Gastroesophageal sphincter (tissue), 3 donors: ENCODE measurements around the gene RBP5.

Source experiments
- EP300 ChIP-seq: sonication (generic); formaldehyde crosslinking; IDR thresholded peaks from one replicate; pipeline ENCODE4 v1.6.1; 2017; ENCODE audit warnings: antibody characterized with exemption, mild to moderate bottlenecking
- POLR2A ChIP-seq, 2 donors: fragments of 450-650 bp; IDR thresholded peaks; one replicate each; pipeline ENCODE4 v1.6.1; 2017; ENCODE audit warnings: antibody characterized with exemption in 2 of 2, mild to moderate bottlenecking in 2 of 2, moderate library complexity in 1 of 2
- TF ChIP-seq, protein P1 (sequence below), 4 experiments: fragments of 200-600 bp in 2 of 4; fragments of 450-650 bp in 2 of 4; sonication (generic) in 1 of 4; IDR thresholded peaks; one replicate each; pipeline ENCODE4 v1.5.1; 2017 to 2019; ENCODE audit warnings: antibody characterized with exemption in 4 of 4, mild to moderate bottlenecking in 2 of 4, moderate library complexity in 2 of 4

DNA sequence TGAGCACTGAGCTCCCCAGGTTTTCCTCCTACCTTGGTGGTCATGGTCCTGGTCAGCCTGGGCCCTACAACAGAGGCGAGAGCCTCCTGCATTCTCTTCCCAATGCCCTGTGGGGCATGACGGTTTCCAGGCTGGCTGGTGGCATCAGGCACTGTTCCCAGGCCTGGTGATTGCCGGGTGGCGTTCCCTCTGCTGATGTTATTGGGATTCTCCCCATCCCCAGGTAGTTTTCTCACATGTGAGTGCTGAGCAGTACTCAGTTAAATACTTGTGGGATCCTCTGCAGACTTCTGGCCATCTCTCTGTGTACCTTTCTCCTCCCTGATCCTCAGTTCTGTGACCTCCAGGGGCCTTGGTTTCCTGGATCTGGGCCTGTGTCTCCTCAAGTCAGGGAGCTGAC is 52.2 kb downstream of the RBP5 start:
- TF ChIP-seq, protein P1, sequence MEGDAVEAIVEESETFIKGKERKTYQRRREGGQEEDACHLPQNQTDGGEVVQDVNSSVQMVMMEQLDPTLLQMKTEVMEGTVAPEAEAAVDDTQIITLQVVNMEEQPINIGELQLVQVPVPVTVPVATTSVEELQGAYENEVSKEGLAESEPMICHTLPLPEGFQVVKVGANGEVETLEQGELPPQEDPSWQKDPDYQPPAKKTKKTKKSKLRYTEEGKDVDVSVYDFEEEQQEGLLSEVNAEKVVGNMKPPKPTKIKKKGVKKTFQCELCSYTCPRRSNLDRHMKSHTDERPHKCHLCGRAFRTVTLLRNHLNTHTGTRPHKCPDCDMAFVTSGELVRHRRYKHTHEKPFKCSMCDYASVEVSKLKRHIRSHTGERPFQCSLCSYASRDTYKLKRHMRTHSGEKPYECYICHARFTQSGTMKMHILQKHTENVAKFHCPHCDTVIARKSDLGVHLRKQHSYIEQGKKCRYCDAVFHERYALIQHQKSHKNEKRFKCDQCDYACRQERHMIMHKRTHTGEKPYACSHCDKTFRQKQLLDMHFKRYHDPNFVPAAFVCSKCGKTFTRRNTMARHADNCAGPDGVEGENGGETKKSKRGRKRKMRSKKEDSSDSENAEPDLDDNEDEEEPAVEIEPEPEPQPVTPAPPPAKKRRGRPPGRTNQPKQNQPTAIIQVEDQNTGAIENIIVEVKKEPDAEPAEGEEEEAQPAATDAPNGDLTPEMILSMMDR (IDR thresholded peaks at IDR 0.05), result no peak
- no peak for TF ChIP-seq POLR2A (IDR thresholded peaks at IDR 0.05)
- TF ChIP-seq EP300, result no peak
